ENCODE data around the gene DACT3. TPM values are rescaled to one million over a fixed set of nuclear protein-coding genes. Genes with fewer than 3 reads are reported as not detected.

DACT3 gene
- total and polyA plus RNA-seq, 2 of the 13 experiments (the other 11 are each of a cell fraction or from before 2014, with no cell fraction given) = 0.04 TPM; not detected in 1

GRCh38 chr19:46637224-46637623 lies 23.8 kb downstream of the DACT3 start:
- ChIA-PET CTCF (ENCODE audit: low intra/inter-chr PET ratio, low total read pairs) (no interaction called here), POLR2A (no interaction called here)
- Histone ChIP-seq H4K20me1 (ENCODE audit: insufficient read depth, low read length) (no peaks in the 10 kb centered on the region), H3K79me2 (ENCODE audit: insufficient read depth, low read length) (no peaks in the 10 kb centered on the region), H3K36me3 (replicated peaks in 1 of 2; ENCODE audit: control insufficient read depth in 1 of 2, insufficient read depth in 2 of 2, low read length in 2 of 2) (no peaks in the 10 kb centered on the region), H3K27ac (ENCODE audit: extremely low read length, insufficient read depth, low read length) (no peak overlapping the region), H3K9me3 (ENCODE audit: low read length) (no peaks in the 10 kb centered on the region), H3K4me3 (replicated peaks in 1 of 3; ENCODE audit: insufficient read depth in 1 of 3, low read depth in 2 of 3, low read length in 3 of 3) (no peak overlapping the region), H3K27me3 (ENCODE audit: control insufficient read depth in 1 of 2, insufficient read depth in 2 of 2, low read length in 2 of 2) (peaks cover 6 to 60% of the 10 kb centered on the region in 2 experiments; a peak in 4 of 5 replicates), H3K9ac (ENCODE audit: insufficient read depth, low read depth, low read length) (no peak overlapping the region), H2AFZ (ENCODE audit: low read length) (no peak overlapping the region), H3K4me1 (ENCODE audit: insufficient read depth, low read length) (peaks cover 23% of the 10 kb centered on the region), H3K4me2 (ENCODE audit: low read depth, low read length) (no peak overlapping the region)
- no peak for ATAC-seq
- BruUV-seq (replicated peaks) = no TSS peak
- TF ChIP-seq RBM22 (optimal IDR thresholded peaks at IDR 0.05; ENCODE audit: low read length) = no peak
- no peak for TF ChIP-seq FOXJ3 (CRISPR knock-in tag; IDR thresholded peaks at IDR 0.05; ENCODE audit: borderline replicate concordance)
- no peak for TF ChIP-seq TEF (CRISPR knock-in tag; IDR thresholded peaks at IDR 0.05)
- no peak for TF ChIP-seq ZSCAN29 (CRISPR knock-in tag; conservative IDR thresholded peaks at IDR 0.05)
- TF ChIP-seq ZNF34 (CRISPR knock-in tag; IDR thresholded peaks at IDR 0.05; ENCODE audit: borderline replicate concordance) = no peak
- TF ChIP-seq EHMT2 (IDR thresholded peaks at IDR 0.05; ENCODE audit: borderline replicate concordance, low read depth, low read length) = no peak
- no peak for TF ChIP-seq MYPOP (CRISPR knock-in tag; IDR thresholded peaks at IDR 0.05)
- no peak for TF ChIP-seq CHD4 (IDR thresholded peaks at IDR 0.05; ENCODE audit: borderline replicate concordance, low read length)
- no peak for TF ChIP-seq ARNTL (CRISPR knock-in tag; IDR thresholded peaks at IDR 0.05)
- TF ChIP-seq IRF2 (CRISPR knock-in tag; IDR thresholded peaks at IDR 0.05) = no peak
- TF ChIP-seq ATF4 (CRISPR knock-in tag; IDR thresholded peaks at IDR 0.05) = no peak
- no peak for TF ChIP-seq HBP1 (CRISPR knock-in tag; IDR thresholded peaks at IDR 0.05; ENCODE audit: low read depth)
- no peak for TF ChIP-seq ZNF781 (CRISPR knock-in tag; IDR thresholded peaks at IDR 0.05; ENCODE audit: borderline replicate concordance, not compliant biosample characterization)
- no peak for TF ChIP-seq ZNF414 (CRISPR knock-in tag; IDR thresholded peaks at IDR 0.05)
- intact Hi-C loops (cut with micrococcal nuclease; ENCODE audit: unreplicated experiment) (no loop called here), in situ Hi-C loops (cut with HindIII; ENCODE audit: extremely low pct_ligation_motif_present, low pct_unique_long_range_greater_than_20kb) (no loop called here)
- no peak for FAIRE-seq
- no peak for DNase-seq (ENCODE audit: low spot score)
- WGBS (ENCODE audit: low lambda C conversion rate) = 42% methylated on average over 14 of the region's 14 CpGs

Measured in HepG2 (cell line).